Stimulated activated CD4-positive, alpha-beta T cell treated with anti-CD3 and anti-CD28 coated beads, TNF-alpha, amount 100 ng/mL, for 1 hour (primary cell): ENCODE data around the gene SEMA6A.
"Not testable (repeated sequence)": the region's sequence is repeated elsewhere in the genome, so short reads cannot be mapped to it uniquely, and the experiment has no call there.

Experiments
- DNase-seq, 3 donors: peaks; one replicate each; pipeline ENCODE4 v3.0.0-alpha.2; 2020; ENCODE audit warnings: low read depth in 3 of 3, low spot score in 1 of 3

The SEMA6A gene

DNA sequence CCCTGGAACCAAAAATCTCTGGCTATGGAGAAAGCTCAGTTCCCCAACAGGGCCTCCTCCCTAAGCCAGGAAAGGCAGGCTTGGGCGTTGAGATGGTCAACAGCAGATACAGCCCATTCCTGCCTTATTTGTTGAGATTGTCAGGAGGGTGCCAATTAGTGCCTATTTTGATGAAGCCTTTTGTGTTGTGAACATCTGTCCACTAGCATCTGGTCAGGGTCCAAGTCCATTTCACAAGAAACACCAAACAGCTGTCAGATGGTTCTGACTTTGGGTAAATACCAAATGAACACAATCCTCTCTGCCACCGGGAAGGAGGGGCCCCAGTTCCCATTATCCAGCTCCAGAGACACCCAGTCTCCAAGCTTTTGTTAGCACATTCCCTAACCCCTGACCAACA, 19.9 kb downstream of the SEMA6A start:
- no peak for DNase-seq

DNA sequence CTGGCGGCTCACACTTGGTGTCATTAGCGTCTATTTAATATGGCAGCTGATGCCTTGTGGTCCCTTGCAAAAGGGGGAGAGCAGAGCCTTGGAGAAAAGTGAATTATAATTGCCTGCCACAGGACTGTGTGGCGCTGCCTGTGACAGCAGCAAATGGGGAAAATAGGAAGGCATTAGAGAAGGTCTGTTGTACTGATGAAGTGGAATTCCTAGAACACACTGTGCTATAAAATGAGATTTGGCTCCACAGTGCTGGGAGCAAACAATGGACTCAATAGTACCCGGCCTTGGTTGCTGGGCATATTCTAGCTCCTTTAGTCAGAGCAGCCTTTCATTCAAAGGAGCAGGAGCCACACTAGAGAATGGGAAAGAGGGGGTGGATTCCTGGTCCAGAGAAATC, 21.3 kb downstream of the SEMA6A start:
- DNase-seq, result no peak

DNA sequence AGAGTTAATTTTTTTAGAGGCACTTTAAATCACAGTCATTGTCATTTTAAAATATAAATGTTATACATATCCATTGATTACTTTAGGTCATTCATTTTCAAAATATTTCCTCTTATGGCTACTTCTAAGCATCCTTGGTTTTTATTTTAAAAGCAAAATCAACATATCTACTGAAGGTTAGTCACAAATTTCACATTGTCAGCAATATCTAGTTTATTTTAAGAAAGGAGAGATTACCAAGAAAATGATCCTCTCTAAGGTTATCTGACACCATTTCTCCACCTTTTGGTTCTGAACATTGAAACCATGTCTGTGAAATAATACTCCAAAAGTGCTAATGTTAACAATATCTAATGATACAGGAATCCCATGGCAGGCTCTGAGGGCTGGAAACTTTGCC, 24.5 kb downstream of the SEMA6A start:
- DNase-seq, result no peak

DNA sequence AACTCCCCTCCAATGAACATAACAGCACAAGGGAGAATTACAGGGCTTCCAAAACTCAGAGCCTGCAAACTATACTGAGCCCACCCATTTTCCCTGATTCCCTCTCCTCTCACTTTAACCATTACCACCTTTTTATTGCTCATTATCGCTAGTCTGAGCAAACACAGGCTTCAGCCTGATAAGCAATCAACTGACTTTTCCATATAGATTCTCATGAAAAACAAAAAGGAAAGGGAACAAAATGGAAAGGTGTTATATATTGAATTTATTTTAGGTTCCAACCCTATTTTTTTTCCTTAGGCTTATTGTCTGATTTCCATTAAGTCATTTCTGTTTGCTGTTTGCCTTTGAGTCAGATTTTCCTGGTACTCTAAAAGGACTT, 27.9 kb downstream of the SEMA6A start:
- DNase-seq, result no peak

DNA sequence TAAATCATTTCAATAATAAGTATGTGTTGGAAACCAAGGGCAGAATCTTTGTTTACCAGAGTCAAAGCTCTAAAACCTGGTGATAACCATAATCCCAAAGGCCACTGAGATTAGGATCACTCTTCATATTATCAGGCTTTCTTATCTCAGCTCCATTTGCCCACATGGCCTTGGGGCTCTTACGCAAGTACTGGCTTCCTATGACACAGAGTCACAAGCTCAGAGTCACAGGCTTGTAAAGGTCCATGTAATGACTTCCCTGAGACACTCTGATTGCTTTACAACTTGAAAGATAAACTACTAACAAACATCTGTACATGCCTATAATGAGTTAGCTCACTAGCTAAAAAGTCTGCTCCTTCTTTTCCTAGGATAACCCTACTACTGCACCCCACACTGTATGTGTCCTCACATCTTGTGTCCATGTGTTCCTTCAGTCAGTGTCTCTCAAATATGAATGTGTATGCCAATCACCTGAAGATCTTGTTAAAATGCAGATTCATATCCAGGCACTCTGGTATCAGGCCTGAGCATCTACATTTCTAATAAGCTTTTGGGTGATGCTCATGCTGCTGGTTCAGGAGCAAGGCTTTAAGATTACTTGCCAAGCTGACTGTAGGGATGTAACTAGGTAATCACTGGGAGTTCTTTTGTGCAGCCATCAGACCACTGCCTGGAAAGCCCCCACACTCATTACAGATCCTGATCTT, 28.4 kb downstream of the SEMA6A start:
- DNase-seq, result no peak

DNA sequence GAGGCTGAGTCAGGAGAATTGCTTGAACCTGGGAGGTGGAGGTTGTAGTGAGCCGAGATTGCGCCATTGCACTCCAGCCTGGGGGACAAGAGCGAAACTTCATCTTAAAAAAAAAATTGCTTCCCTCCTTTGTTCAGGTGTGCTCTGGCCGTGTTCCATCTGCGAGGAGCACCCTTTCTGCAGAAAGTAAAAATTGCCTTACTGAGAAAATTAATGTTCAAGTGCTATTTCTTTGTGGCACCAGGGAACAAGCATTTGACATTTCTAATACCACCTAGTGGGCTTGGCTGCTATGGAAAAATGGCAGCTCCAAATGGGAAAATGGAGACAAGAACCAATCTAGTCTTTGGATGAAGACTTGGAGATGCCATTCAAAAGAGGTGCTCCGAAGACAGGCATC, 29.2 kb downstream of the SEMA6A start:
- not testable (repeated sequence) for DNase-seq

DNA sequence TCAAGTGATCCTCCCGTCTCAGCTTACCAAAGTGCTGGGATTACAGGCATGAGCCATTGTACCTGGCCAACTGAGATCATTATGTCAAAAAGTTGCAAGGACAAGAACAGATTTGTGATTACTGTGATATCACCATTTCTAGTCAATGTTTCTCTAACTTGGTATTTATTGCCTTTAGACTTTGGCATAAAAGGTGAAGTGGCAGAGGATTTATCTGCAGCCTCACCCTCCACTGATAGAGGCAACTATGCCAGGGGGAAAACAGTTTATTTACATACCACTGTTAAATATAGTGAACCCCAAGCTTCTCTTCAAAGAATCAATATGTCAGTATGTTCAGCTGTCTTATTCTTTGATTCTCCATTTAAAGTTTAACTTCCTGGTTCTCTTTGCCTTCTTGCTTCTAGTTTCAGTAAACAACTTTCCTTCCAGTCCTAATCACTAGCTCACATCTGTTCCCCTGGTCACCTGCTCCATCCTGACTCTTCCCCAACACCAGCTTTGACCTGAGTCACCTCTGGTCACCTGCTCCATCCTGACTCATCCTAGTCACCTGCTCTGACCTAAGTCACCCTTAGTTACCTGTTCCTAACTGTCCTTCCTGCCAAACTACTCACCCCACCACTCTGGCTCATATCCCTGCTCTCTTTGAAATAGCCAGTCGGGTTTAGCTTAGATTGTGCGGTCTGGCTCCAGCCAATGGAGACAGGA, 29.9 kb downstream of the SEMA6A start:
- DNase-seq, result no peak

DNA sequence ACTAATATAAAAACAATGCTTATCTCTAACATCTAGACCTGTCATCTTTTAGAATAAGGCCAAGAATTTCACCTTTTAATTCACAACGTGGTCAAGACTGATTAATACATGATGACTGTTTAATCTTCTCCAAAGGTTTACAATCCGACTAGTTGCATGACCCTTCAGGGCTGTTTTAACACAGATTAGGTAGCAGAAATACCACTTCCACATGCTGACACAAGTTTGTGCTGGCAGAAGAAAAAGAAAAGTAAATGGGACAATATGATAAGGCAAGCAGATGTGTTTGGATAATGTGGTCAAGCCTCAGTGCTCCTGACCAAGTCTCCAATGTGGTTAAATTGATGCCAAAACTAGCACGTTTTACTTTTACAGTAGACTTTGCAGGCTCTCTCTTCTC, 31.1 kb downstream of the SEMA6A start:
- DNase-seq, result no peak

DNA sequence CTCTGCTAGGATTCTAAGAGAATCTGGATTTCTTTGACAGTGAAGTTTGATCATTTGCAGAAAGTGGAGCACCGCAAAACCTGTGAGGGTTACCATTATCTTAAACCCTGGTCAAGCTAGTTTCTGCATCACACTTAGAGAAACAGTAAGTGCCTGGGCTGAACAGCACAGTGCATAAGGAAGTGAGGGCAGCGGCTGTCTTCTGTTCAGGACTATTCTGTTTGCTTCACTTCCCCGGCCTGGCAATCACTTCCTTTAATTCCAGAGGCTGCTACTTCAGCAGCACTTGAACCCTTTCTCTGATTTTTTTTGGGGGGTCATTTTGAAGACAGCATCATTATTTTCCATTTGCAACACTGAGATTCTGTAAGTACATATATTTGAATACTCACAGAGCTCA, 32.0 kb downstream of the SEMA6A start:
- DNase-seq, result no peak

DNA sequence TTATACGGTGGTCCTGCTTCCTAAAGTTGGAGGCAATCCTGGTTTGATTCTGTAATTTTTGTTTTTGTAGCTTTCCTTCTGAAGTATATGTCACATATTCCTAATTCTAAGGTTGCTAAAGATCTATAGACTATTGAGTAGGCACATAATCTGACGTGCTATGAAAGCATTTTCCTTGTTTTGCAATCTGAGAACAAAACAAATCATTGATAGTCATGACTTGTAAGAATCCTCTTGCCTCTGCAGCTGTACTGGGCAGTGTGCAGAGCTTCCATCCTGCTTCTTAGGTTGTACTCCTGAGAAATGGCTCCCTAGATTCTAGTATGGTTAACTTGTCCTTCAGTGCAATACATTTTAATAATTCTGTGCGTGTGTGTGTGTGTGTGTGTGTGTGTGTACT, 35.4 kb downstream of the SEMA6A start:
- no peak for DNase-seq

DNA sequence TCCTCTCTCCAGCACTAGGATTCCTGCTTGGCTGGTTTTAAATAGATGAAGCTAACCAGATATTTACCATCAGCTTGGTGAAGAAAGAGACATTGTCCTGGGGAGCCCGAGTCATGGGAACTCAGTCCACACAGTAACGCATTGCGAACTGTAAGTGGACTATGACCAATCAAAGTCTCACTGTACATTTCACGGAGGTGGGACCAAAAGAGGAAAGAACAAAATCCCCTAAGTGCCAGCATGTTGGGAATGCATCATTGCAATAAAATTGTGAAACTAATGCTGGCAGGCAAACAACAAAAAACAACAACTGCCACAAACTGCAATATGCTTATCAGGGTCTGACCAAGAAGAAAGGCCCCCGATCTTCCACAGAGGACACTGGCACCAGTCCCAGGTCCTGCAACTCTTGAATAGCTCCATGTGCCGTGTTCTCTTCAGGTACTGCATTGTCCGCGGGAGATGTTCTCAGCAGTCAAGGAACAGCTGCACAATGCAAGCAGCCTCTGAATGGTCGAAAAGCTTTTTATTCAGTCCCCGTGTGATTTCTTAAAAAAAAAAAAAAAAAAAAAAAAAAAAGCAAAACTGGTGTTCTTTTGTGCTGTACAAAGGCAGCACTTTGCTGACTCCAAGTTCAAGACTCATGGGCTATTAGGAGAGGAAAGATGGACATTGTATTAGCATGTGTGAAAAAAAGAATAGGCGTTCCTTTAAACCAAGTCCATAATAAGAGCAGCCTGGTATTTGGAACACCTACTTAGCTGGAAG, 38.1 kb downstream of the SEMA6A start:
- no peak for DNase-seq

DNA sequence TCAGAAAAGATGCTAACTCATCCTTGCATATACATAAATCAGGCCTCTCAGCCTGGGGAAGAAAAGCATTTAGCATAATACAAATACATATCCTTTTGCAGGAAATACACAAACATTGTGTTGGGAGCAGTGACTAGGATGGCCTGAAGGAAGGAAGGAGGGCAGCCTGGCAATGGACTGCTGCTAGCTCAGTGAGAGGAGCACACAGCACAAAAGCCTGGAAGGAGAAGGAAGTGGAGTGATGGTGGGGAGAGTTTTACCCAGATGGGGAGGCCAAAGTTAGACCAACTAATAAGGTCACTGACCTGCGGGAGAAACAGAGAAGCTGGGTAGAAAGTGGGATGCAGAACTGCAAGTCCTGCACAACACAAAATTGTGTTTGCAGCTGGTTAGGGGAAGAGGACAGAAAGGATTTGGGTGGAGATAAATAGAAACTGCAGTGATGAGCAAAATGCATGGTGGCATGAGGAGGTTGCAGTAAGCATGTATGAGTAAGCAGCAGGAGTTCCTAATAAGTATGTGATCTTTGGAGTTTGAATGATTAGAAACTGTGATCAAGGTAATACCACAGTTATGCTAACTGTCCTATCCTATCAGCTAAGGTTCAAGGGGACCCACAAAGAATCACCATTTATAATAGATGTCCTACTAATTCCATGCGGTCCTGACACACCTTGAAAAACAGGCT, 39.5 kb downstream of the SEMA6A start:
- DNase-seq, result no peak

DNA sequence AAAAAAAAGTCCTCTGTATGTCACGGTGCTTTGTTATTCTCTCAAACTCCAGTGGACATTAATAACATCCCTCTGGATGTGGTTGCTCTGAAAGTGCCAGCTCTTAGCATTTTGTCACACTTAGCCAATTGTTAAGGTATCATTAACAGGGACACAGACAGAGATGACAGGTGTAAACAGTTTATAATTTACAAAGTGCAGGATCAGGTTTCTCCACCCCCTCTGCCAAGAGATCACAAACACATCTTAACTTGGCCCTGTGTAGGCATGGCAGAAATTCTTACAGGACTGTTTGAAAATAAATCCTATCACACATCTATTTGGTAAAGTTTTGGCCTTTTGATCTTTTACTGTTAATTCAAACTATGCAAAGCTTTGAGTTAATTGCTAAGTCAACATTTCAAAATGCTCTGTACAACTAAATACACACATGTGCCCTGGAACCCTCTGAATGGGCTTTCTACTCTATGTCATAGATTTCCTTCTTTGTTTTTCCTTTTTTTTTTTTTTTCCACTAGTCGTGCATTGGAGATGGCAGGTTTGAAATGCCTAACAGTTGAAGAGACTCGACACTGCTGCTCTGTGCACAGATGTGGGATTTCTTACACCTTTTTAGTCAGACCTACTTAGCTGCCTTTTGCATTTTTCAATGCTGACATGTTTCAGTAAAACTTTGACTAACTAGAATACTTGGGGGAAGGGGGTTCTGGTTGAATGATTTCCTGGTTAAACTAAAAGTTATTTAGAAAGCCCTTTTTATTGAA, 41.7 kb downstream of the SEMA6A start:
- DNase-seq, result no peak

DNA sequence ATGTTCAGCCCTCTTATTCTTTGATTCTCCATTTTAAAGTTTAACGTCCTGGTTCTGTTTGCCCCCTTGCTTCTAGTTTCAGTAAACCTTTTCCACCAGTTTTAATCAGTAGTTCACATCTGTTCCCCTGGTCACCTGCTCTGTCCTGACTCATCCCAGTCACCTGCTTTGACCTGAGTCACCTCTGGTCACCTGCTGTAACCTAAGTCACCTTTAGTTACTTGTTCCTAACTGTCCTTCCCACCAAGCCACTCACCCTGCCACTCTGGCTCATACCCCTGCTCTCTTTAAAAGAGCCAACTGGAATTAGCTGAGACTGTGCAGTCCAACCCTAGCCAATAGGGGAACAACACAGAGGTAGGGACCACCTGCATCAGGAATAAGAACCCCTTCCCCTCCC, 43.0 kb downstream of the SEMA6A start:
- no peak for DNase-seq

DNA sequence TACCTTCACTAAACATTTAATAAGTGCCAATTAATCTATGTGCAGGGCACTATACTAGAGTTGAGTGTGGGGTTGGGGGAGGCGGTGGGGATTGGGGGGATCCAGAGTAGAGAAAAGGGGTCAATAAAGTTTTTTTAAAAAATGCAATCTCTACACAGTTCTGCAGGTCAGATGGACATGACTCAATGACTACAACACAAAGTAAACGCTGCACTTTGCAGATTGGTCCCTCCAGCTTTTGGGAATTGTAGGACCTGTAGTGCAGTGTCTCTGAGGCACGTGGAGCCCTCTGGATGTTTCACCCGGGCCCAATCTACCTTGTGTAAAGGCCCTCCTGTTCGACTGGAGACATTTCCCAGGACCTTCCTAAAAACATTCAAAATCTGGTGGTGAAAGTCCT, 43.5 kb downstream of the SEMA6A start:
- no peak for DNase-seq

DNA sequence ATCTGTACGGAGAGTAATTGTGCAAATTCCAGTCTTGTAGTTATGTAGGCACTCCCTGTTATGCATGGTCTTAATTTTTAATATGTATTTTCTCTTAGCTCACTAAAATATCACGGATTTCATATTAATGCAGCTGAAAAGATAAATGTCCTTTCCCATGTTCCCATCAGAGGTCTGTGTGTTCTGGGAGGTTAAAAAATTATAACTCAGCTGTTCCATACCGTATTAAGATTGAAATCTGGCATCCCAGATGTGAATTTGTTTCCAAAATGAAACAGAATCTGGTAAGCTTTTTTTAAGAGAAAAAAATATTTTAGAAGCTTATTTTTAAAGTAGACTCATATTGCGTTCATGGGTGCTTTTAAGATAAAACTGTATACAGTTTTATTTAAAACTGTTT, 44.3 kb downstream of the SEMA6A start:
- DNase-seq, result no peak

DNA sequence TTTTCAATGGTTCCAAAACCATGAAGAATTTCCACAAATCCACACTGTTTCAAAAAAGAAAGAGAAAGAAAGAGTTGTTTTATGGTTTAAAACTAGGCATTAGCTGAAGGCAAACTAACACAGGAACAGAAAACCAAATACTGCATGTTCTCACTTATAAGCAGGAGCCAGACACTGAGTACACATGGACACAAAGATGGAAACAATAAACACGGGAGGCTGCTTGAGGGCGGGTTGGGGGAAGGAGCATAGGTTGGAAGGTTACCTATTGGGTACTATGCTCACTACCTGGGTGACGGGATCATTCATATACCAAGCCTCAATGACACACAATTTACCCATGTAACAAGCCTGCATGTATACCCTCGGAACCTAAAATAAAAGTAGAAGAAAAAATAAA, 45.0 kb downstream of the SEMA6A start:
- no peak for DNase-seq

DNA sequence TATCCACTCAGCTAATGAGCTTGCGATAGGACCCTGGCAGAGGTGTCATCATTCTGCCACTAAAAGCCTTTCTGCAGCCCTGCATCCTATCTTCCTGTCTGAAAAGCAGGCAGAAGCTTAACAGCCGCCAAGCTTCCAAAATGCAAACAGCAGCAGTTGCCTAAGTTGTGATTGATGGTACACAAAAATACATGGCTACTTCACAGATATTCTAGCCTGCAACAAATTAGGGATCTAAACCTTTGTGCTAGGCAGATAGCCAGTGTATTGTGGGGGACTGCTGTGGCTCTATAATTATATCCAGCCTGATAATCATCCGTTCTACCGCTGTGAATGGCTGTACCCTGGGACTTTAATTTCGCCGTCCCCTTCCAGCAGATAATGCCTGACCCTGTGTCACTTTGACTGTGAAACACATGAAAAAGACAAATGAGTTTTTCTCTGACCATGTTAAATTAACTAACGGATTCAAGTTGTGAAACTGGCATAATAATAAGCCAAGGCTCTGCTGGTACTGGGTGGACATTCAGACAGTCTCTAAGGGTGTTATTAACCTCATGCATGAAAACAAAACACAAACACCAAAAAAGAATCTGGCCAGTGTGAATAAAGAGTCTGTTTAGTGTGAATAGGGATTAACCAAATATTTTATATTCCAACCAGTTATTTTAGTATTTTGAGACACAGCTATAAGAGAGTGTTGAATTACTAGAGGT, 45.9 kb downstream of the SEMA6A start:
- no peak for DNase-seq

DNA sequence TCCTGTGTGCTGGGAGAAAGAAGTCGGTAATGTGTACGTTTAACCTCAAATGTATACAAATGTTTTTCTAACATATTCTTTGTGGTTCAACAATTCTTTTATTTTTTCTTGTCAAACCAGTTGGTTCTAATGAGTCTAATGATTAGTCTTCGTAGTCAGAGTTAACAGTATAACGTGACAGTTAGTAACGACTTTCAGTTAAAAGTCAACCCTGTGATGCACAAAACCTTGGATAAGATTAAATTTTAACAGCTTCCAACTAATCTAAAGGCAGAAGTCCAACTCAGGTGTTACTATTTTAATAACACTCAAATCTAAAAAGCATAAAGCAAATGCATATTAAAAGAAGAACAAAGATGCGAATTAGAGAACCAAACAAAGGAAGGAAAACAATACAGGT, 47.0 kb downstream of the SEMA6A start:
- DNase-seq, result no peak

DNA sequence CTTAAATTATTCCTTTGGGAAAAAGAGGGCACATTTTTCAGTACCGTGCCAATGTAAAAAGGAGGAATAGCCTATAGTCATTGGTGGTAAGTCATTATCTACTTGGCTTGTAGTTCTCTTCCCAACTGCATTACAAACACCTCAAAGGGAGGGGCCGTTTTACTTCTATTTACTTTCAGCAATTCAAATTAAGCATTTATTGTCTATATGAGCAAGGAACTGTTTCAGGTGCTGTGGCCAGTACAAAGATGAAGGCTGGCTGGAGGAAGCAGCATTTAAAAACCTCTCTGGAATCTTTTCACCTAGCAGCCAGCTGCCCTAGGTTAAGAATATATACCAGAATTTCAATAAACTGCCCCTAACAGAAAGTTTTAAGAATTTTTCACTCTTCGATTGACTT, 48.9 kb downstream of the SEMA6A start:
- DNase-seq, result no peak
